ENCODE measurements around the gene EXOC4. TPM values are rescaled to one million over a fixed set of nuclear protein-coding genes. Genes with fewer than 3 reads are reported as not detected.

Gene EXOC4
- total and polyA plus RNA-seq, 7 donors, result 7.6 to 63.0 (median 29.1) TPM

DNA sequence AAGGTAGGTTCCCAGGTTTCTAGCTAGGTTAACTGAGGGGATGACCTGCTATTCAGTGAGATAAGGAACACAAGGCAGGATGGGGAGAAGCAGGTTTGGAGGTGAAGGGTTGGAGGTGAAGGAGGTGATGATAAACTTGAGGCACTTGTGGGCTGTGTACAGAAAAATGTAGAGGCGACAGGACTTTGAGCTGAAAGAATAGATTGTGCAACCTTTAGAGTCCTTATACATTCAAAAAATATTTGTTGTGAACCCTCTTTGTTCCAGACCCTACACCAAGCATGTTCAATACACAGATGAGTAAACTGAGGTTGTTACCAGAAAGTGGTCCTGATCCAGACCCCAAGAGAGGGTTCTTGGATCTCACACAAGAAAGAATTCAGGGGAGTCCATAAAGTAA is 828.8 kb downstream of the EXOC4 start:
- intact Hi-C loops (cut with DNase I), result no loop called here
- H3K36me3 ChIP-seq (ENCODE audit: insufficient read depth in 1 of 2, low read depth in 1 of 2), result no peaks in the 10 kb centered on the region
- WGBS, 3 donors, result 96 to 100% (median 100%) methylated on average over 1 of the region's 1 CpG

DNA sequence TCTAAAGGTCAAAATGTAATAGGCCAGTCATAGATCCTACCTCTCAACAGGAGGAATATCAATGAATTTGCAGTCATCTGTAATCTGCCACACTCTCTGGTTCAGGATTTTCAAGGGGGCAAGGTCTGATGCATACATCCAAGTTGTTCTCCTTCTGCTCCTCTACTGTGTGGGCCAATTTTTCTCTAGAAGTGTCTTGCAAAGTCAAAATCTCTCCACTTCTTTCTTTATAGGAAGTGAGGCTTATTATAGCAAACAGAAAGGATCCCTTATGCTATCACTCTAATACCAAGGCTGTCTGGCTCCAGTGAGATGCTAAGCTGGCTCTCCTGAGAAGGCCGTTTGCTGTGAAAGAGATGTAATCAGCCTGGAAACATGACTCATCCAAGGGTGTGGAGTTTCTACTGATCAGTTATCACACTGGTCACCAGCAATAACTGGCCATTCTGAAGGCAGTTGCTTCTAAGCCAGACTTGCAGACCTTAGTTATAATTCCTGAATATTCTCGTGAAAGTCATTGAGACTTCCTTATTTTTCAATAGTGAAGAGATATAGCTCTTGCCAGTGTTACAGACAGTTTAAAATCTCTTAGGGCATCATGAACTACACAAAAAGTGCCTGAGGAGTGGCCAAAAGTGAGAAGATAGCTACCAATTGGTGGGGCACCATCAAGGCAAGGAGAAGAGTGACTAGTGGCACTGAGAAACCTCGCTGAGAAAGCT is 831.0 kb downstream of the EXOC4 start:
- no peak for ATAC-seq

More for the DNA sequence above, 828.8 kb downstream of the EXOC4 start:
- no peak overlapping the region for H3K27ac ChIP-seq
- TF ChIP-seq, protein P1, sequence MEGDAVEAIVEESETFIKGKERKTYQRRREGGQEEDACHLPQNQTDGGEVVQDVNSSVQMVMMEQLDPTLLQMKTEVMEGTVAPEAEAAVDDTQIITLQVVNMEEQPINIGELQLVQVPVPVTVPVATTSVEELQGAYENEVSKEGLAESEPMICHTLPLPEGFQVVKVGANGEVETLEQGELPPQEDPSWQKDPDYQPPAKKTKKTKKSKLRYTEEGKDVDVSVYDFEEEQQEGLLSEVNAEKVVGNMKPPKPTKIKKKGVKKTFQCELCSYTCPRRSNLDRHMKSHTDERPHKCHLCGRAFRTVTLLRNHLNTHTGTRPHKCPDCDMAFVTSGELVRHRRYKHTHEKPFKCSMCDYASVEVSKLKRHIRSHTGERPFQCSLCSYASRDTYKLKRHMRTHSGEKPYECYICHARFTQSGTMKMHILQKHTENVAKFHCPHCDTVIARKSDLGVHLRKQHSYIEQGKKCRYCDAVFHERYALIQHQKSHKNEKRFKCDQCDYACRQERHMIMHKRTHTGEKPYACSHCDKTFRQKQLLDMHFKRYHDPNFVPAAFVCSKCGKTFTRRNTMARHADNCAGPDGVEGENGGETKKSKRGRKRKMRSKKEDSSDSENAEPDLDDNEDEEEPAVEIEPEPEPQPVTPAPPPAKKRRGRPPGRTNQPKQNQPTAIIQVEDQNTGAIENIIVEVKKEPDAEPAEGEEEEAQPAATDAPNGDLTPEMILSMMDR (IDR thresholded peaks at IDR 0.05), result no peak
- no peaks in the 10 kb centered on the region for H3K27me3 ChIP-seq (ENCODE audit: insufficient read depth in 3 of 3, low read length in 2 of 3)
- no peak for ATAC-seq
- H3K9me3 ChIP-seq, result no peaks in the 10 kb centered on the region
- DNase-seq, result no peak
- no peaks in the 10 kb centered on the region for H3K4me1 ChIP-seq
- H3K4me3 ChIP-seq, result no peak overlapping the region

DNA sequence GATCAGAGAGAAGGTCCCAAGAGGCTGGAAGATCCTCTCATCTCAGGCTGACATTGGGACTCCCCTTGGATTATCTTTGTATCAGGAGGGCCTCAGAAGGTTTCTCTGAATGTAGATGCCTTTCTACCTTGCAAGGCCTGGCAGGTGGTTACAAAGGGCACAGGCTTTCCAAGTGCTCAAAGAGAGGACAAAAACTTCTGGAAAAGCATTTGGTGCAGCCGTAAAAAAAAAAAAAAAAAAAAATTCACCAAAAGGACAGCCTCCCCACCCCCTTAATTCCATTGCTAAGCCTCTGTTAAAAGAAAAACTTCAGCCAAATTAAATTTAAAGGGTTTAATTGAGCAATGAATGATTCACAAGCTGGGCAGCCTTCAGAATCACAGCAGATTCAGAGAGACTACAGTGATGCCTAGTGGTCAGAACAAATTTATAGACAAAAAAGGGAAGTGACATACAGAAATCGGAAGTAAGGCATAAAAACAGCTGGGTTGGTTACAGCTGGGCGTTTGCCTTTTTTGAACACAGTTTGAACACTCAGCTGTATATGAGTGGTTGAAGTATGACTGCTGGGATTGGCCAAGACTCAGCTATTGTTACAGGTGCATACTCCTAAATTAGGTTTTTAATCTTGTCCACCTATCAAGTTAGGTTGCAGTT is 831.7 kb downstream of the EXOC4 start:
- TF ChIP-seq, protein P1 (IDR thresholded peaks at IDR 0.05), result no peak
- Histone ChIP-seq H3K4me1 (no peaks in the 10 kb centered on the region), H3K27ac (no peak overlapping the region), H3K9me3 (no peaks in the 10 kb centered on the region), H3K4me3 (no peak overlapping the region), H3K27me3 (ENCODE audit: insufficient read depth in 3 of 3, low read length in 2 of 3) (no peaks in the 10 kb centered on the region), H3K36me3 (ENCODE audit: insufficient read depth in 1 of 2, low read depth in 1 of 2) (no peaks in the 10 kb centered on the region)
- intact Hi-C loops (cut with DNase I), result no loop called here
- DNase-seq (no peak), ATAC-seq (no peak)
- 61 to 69% (median 67%) methylated on average over 3 of the region's 3 CpGs for WGBS, 3 donors

More for the DNA sequence above, 831.0 kb downstream of the EXOC4 start:
- Histone ChIP-seq H3K9me3 (no peaks in the 10 kb centered on the region), H3K4me1 (no peaks in the 10 kb centered on the region), H3K27ac (no peak overlapping the region), H3K4me3 (no peak overlapping the region), H3K27me3 (ENCODE audit: insufficient read depth in 3 of 3, low read length in 2 of 3) (no peaks in the 10 kb centered on the region), H3K36me3 (ENCODE audit: insufficient read depth in 1 of 2, low read depth in 1 of 2) (no peaks in the 10 kb centered on the region)
- TF ChIP-seq, protein P1 (IDR thresholded peaks at IDR 0.05), result no peak
- intact Hi-C loops (cut with DNase I), result no loop called here
- WGBS, 3 donors, result 70 to 87% (median 80%) methylated on average over 3 of the region's 3 CpGs
- DNase-seq, result no peak

DNA sequence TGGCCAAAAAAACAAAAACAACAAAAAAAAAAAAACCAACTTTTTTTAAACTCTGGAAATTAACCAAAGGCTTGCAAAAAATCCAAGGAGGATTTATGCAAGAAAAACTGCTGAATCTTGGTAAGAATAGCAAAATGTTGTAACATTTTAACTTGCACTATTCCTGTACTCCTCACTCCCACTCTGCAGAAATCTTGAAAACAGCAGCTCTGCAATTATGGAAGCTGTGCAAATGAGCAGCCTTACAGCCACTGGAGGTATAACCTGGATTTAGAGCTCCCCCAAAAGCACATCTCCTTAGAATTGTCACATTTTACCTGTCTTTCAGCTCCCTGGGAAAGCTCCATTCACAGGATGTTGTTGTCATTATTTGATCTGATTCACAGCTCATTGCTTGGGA is 832.4 kb downstream of the EXOC4 start:
- Histone ChIP-seq H3K4me1 (no peaks in the 10 kb centered on the region), H3K4me3 (no peak overlapping the region), H3K27ac (no peak overlapping the region), H3K27me3 (ENCODE audit: insufficient read depth in 3 of 3, low read length in 2 of 3) (no peaks in the 10 kb centered on the region), H3K36me3 (ENCODE audit: insufficient read depth in 1 of 2, low read depth in 1 of 2) (no peaks in the 10 kb centered on the region), H3K9me3 (no peaks in the 10 kb centered on the region)
- ATAC-seq, result no peak
- TF ChIP-seq, protein P1 (IDR thresholded peaks at IDR 0.05), result no peak
- intact Hi-C loops (cut with DNase I), result no loop called here
- no peak for DNase-seq
